Thymus (tissue), 14 donors: ENCODE results near the gene C1orf53. TPM values are rescaled to one million over a fixed set of nuclear protein-coding genes. Genes with fewer than 3 reads are reported as not detected.
"Not testable (repeated sequence)": the region's sequence is repeated elsewhere in the genome, so short reads cannot be mapped to it uniquely, and the experiment has no call there.

Experiments used
- DNase-seq, 9 donors: peaks; one replicate each; pipeline ENCODE4 v3.0.0-alpha.2; 2013; ENCODE audit warnings: low spot score in 9 of 9, low read depth in 6 of 9, missing footprints in 1 of 9
- H3K27ac ChIP-seq, 2 donors: one replicate each; pipeline ENCODE4 v1.5.1; 2013; ENCODE audit warnings: control low read depth in 1 of 2, low read depth in 1 of 2, low read length in 1 of 2, mild to moderate bottlenecking in 1 of 2, moderate library complexity in 1 of 2
- H3K27me3 ChIP-seq, 2 donors: one replicate each; pipeline ENCODE4 v1.5.1; 2013; ENCODE audit warnings: low read length in 1 of 2; ENCODE audit not compliant: control insufficient read depth in 2 of 2, insufficient read depth in 1 of 2
- H3K36me3 ChIP-seq, 2 donors: one replicate each; pipeline ENCODE4 v1.5.1; 2013; ENCODE audit warnings: low read length in 1 of 2, mild to moderate bottlenecking in 1 of 2, moderate library complexity in 1 of 2; ENCODE audit not compliant: control insufficient read depth in 2 of 2, insufficient read depth in 2 of 2
- H3K4me1 ChIP-seq, 2 donors: one replicate each; pipeline ENCODE4 v1.5.1; 2013; ENCODE audit warnings: low read length in 2 of 2; ENCODE audit not compliant: control insufficient read depth in 2 of 2, insufficient read depth in 2 of 2
- H3K4me3 ChIP-seq, 2 donors: one replicate each; pipeline ENCODE4 v1.5.1; 2013; ENCODE audit warnings: low read length in 2 of 2, control low read depth in 1 of 2, mild to moderate bottlenecking in 1 of 2
- H3K9me3 ChIP-seq, 2 donors: one replicate each; pipeline ENCODE4 v1.5.1; 2013; ENCODE audit warnings: low read length in 1 of 2, mild to moderate bottlenecking in 1 of 2; ENCODE audit not compliant: control insufficient read depth in 2 of 2, insufficient read depth in 1 of 2
- WGBS: extraction: QIAGEN DNeasy Blood & Tissue Kit; methylation state at CpG from one replicate; pipeline ENCODE4 v1.1.7; 2013; 5-methylcytosine and 5-hydroxymethylcytosine counted together
- long read RNA-seq, 10 donors: transcript quantifications; one replicate each; lab custom pipeline, GENCODE V29; 2026
- polyA plus RNA-seq: library from polyadenylated mRNA; stranded (reverse); fragments of 200-250 nt; gene quantifications from one replicate; pipeline ENCODE4 v1.2.3, GENCODE V29; 2013
- total RNA-seq: library from RNA; stranded (reverse); fragments of 120-200 nt; gene quantifications from one replicate; pipeline ENCODE4 v1.2.4, GENCODE V29; 2013
- donor health status: healthy.

C1orf53 gene
- total RNA-seq: 1.1 TPM
- 1.3 TPM for polyA plus RNA-seq
- long read RNA-seq, donor 1: 0 reads
- long read RNA-seq, donor 2, partial matches to known transcripts: 0 of 3 reads
- long read RNA-seq, donor 2, other reads (novel, unspliced or antisense): 0 of 3 reads
- long read RNA-seq, donor 3, partial matches to known transcripts: 0 of 1 reads
- long read RNA-seq, donor 3, other reads (novel, unspliced or antisense): 0 of 1 reads
- long read RNA-seq, donor 4, partial matches to known transcripts: 0 of 1 reads
- long read RNA-seq, donor 4, other reads (novel, unspliced or antisense): 0 of 1 reads
- long read RNA-seq, donor 5, partial matches to known transcripts: 0 of 3 reads
- long read RNA-seq, donor 5, other reads (novel, unspliced or antisense): 0 of 3 reads
- long read RNA-seq, donor 6: 0 reads
- long read RNA-seq, donor 7: 0 reads
- long read RNA-seq, donor 8, partial matches to known transcripts: 0 of 1 reads
- long read RNA-seq, donor 8, other reads (novel, unspliced or antisense): 0 of 1 reads
- long read RNA-seq, donor 9: 0 reads
- long read RNA-seq, donor 10: 0 reads

DNA sequence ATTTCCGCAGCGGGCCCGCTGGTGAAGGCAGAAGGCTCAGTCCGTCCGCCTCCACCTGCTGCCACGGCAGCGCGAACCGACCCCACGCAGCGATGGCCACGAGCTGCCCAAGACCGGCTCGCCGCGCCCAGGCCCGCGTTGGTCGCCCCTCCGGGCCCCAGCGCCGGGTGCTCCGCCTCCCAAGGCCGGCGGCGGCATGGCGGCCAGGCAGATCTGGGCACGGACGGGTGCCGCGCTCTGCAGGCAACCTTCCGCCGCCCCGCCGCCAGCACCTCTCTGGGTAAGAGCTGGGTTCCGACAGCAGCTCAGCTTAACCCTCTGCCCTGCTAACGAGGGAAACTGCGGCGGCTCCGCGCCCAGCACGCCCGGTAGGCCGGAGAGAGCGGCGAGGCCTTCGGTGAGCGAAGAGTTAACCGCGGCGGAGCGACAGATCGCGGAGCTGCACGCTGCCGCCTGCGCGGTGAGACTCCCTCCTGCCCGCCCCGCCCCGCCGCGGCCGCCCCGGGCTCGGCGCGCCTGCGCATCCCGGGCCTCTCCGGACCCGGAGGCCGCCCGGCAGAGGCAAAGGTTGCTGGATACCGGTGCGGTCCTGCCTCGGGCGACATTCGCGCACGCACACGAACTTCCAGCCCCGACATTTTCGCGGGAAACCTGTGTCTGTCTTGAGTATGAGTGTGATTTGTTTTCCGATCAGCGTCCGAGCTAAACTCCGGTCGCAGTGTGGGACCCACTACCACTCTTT, at the start of gene C1orf53:
TSS of gene C1orf53 (plus strand) at position 177 of the 742 bp plus-strand sequence. CDS start at position 197, 20 bp downstream.
- Histone ChIP-seq H3K36me3 (no peaks in the 10 kb centered on the region), H3K9me3 (no peaks in the 10 kb centered on the region), H3K27me3 (peaks cover 28 to 51% of the 10 kb centered on the region in 2 donors), H3K4me3 (peak within 1 kb of the TSS; percentile 67 to 88), H3K27ac (peak within 1 kb of the TSS; percentile 70 to 86), H3K4me1 (peaks cover 4 to 11% of the 10 kb centered on the region in 2 donors)
- peak; percentile 50 to 90 (median 75) for DNase-seq
- under 1% methylated on average over 90 of the region's 90 CpGs for WGBS

DNA sequence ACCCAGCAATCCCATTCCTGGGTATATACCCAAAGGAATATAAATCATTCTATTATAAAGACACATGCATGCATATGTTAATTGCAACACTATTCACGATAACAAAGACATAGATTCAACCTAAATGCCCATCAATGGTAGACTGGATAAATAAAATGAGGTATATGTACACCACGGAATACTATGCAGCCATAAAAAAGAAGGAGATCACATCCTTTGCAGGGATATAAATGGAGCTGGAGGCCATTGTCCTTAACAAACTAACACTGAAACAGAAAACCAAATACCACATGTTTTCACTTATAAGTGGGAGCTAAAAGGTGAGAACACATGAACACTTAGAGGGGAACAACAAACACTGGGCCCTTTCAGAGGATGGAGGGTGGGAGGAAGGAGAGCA, 46.7 kb upstream of the C1orf53 start:
- DNase-seq: not testable (repeated sequence)

DNA sequence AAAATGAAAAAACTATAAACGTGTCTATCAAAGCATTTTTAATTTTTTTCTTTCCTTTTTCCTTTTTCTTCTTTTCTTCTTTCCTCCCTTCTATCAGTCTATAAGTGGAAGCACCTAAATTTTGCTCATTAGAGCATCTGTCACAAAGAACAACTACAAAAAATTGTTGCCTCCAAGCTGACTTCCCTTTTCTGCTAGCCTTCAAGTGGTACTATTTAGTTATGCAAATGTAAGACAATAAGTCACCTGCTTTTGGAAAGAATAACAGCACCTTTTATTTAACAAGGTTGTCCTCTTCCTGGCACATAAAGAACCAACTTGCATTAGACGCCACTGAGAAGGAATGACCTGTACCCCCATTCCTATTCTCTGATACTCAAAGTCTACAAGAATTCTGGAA, 45.0 kb upstream of the C1orf53 start:
- Histone ChIP-seq H3K36me3 (no peaks in the 10 kb centered on the region), H3K27ac (no peak overlapping the region), H3K4me1 (no peaks in the 10 kb centered on the region), H3K27me3 (no peaks in the 10 kb centered on the region), H3K4me3 (no peak overlapping the region), H3K9me3 (no peaks in the 10 kb centered on the region)
- 79% methylated on average over 2 of the region's 2 CpGs for WGBS
- DNase-seq: no peak

More for the DNA sequence above, 46.7 kb upstream of the C1orf53 start:
- H3K36me3 ChIP-seq, H3K27ac ChIP-seq, H3K9me3 ChIP-seq, H3K4me1 ChIP-seq, H3K27me3 ChIP-seq, H3K4me3 ChIP-seq: not testable (repeated sequence)
- WGBS: 98% methylated on average over 2 of the region's 2 CpGs

DNA sequence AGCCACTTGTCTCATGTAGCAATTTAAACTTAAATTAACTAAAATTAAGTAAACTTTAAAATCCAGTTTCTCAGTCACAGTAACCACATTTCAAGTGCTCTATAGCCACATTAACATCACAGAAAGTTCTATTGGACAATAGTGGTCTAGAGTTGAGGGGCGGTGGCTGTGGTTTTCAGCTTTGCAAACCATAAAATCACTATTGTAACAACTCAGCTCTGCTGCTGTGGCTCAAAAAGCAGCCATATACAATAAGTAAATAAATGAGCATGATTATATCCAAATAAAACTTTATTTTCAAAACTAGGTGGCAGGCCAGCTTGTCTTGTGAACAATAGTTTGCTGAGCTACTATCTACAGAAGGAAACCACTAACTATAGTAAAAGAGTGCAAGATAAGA, 43.4 kb upstream of the C1orf53 start:
- Histone ChIP-seq H3K9me3 (no peaks in the 10 kb centered on the region), H3K4me1 (no peaks in the 10 kb centered on the region), H3K27me3 (no peaks in the 10 kb centered on the region), H3K36me3 (no peaks in the 10 kb centered on the region), H3K27ac (no peak overlapping the region), H3K4me3 (no peak overlapping the region)
- 94% methylated on average over 1 of the region's 1 CpG for WGBS
- no peak for DNase-seq

DNA sequence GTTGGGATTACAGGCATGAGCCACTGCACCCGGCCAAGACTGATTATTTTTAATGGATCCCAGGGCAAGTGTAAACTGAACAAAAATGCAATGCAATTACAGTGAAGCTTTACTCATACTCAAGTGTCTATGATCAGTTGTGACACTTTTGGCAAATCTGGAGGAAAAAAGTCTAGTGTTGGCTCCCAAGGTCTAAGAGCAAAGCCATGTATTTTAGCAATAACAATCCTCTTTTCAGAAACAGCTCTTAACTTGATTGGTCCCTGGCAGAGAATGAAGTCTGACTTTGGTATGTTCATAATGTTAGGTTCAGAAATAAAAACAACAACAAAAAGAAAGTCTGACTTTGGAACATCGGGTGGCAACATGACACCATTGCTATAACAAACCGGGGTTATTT, 40.2 kb upstream of the C1orf53 start:
- no peak for DNase-seq
- 95% methylated on average over 3 of the region's 3 CpGs for WGBS
- H3K4me3 ChIP-seq: no peak overlapping the region
- H3K27ac ChIP-seq: no peak overlapping the region
- no peaks in the 10 kb centered on the region for H3K4me1 ChIP-seq
- no peaks in the 10 kb centered on the region for H3K36me3 ChIP-seq
- no peaks in the 10 kb centered on the region for H3K9me3 ChIP-seq
- no peaks in the 10 kb centered on the region for H3K27me3 ChIP-seq

DNA sequence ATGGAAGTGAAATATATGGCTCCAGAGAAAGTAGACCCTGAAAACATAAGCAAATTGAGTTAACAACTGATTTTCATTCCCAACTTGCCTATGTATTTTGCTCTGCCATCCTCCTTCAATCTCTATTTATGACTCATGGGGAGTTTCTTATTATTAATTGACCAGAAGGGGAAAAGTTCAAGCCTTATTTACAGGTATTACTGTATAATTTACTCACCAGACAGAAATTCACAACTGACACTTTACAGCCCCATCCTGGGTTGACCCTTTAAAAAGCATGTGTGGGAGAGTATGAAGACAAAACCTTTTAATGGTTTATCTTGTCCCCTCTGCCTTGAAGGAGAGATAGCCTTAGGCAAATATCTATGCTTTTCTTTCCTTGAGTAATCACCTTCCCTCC, 39.8 kb upstream of the C1orf53 start:
- Histone ChIP-seq H3K4me1 (no peaks in the 10 kb centered on the region), H3K27me3 (no peaks in the 10 kb centered on the region), H3K9me3 (no peaks in the 10 kb centered on the region), H3K36me3 (no peaks in the 10 kb centered on the region), H3K27ac (no peak overlapping the region), H3K4me3 (no peak overlapping the region)
- no peak for DNase-seq

DNA sequence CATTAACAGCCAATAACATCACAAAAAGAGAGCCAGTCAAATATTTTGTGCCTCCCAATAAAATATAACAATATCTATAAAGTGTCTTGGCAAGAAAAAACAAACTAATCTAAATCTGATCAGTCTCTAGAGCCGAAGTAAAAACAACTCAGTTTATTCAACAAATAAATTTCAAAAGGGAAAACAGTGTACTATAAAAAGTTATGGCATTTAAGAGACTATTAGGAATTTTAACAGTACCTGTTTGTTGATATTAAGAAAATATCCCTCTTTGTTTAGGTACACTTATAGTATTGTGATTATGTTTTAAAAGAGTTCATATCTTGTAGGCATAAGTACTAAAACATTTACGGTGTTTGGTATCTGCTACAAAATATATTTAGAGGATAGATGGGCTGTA, 36.6 kb upstream of the C1orf53 start:
- H3K27me3 ChIP-seq: no peaks in the 10 kb centered on the region
- H3K4me3 ChIP-seq: no peak overlapping the region
- no peaks in the 10 kb centered on the region for H3K9me3 ChIP-seq
- no peaks in the 10 kb centered on the region for H3K36me3 ChIP-seq
- no peak overlapping the region for H3K27ac ChIP-seq
- no peak for DNase-seq
- 98% methylated on average over 2 of the region's 2 CpGs for WGBS
- H3K4me1 ChIP-seq: no peaks in the 10 kb centered on the region

DNA sequence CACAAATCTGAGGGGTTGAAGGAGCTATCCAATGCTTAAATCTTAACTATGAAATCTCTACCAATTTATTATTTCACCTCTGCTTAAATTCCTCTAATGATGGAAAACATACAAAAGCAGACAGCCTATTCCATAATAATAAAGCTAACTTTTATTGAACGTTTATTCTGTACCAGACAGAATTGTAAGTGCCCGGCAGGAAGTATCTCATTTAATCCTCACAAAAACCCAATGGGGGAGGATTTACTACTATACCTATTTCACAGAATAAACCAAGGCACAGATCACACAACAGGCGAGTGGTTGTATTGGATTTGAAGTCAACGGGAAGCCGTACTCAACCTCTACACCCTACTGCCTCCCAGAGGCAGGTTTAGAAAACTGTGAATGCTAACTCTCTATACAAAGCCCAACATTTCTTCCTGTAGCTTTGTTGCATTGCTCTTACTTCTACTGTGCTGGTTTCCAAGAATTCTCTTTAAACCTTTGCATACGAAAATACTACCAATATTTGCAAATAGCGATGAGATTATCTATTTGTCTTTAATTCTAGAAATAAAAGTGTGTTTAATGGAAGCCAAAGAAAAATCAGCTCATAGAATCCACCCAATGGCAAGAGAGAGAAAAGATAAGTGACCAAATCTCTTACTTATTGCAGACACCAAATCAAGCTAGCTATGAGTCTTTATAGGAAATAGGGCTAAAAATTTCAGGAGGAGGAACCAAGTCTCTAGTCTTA, 33.5 kb upstream of the C1orf53 start:
- peak; percentile 8 to 76 (median 39) for DNase-seq
- Histone ChIP-seq H3K27me3 (no peaks in the 10 kb centered on the region), H3K4me3 (no peak overlapping the region), H3K4me1 (no peaks in the 10 kb centered on the region), H3K9me3 (no peaks in the 10 kb centered on the region), H3K36me3 (no peaks in the 10 kb centered on the region), H3K27ac (no peak overlapping the region)
- WGBS: 15% methylated on average over 7 of the region's 7 CpGs
